IPS DF 4.7 (cell line): Measurements from ENCODE around the gene MND1.
"Not testable (repeated sequence)": the region's sequence is repeated elsewhere in the genome, so short reads cannot be mapped to it uniquely, and the experiment has no call there.

Experiments used
- DNase-seq: peaks from one replicate; pipeline ENCODE4 v3.0.0-alpha.2; 2013; ENCODE audit warnings: low spot score; ENCODE audit errors: extremely low read depth

Gene MND1

GRCh38 chr4:153402366-153402765 lies 57.9 kb downstream of the MND1 start:
- DNase-seq: no peak

- DNase-seq: no peak
These were observed 59.2 kb downstream of the MND1 start for GRCh38 chr4:153403726-153404125.

GRCh38 chr4:153407906-153408305 lies 63.4 kb downstream of the MND1 start:
- DNase-seq: no peak

- no peak for DNase-seq
These were observed 64.4 kb downstream of the MND1 start for GRCh38 chr4:153408932-153409331.

- DNase-seq: no peak
These were observed 64.9 kb downstream of the MND1 start for GRCh38 chr4:153409412-153409811.

- no peak for DNase-seq
These were observed 65.5 kb downstream of the MND1 start for GRCh38 chr4:153409924-153410501.

GRCh38 chr4:153413842-153414241 lies 69.4 kb downstream of the MND1 start:
- DNase-seq: no peak

- not testable (repeated sequence) for DNase-seq
These were observed 72.0 kb downstream of the MND1 start for GRCh38 chr4:153416456-153416855.

- DNase-seq: no peak
These were observed 73.6 kb downstream of the MND1 start for GRCh38 chr4:153418121-153418520.

GRCh38 chr4:153418558-153418957 lies 74.1 kb downstream of the MND1 start:
- DNase-seq: peak; percentile 44

GRCh38 chr4:153419029-153419428 lies 74.5 kb downstream of the MND1 start:
- DNase-seq: no peak

- no peak for DNase-seq
These were observed 75.3 kb downstream of the MND1 start for GRCh38 chr4:153419673-153420278.

- no peak for DNase-seq
These were observed 75.9 kb downstream of the MND1 start for GRCh38 chr4:153420361-153420760.

- DNase-seq: no peak
These were observed 77.5 kb downstream of the MND1 start for GRCh38 chr4:153421941-153422340.

GRCh38 chr4:153426207-153426885 lies 81.9 kb downstream of the MND1 start:
- no peak for DNase-seq

GRCh38 chr4:153427363-153428071 lies 83.0 kb downstream of the MND1 start:
- no peak for DNase-seq

- no peak for DNase-seq
These were observed 84.5 kb downstream of the MND1 start for GRCh38 chr4:153428941-153429475.

- peak; percentile 49 for DNase-seq
These were observed 88.7 kb downstream of the MND1 start for GRCh38 chr4:153432965-153433753.

- no peak for DNase-seq
These were observed 89.2 kb downstream of the MND1 start for GRCh38 chr4:153433754-153434105.

- no peak for DNase-seq
These were observed 89.7 kb downstream of the MND1 start for GRCh38 chr4:153434190-153434589.
